ENCODE results near the gene CABP1.

- TF ChIP-seq POLR2AphosphoS5 (IDR thresholded peaks at IDR 0.05; ENCODE audit: low read depth, low read length) (no peak), POLR2A (IDR thresholded peaks at IDR 0.05; ENCODE audit: low read depth, low read length) (no peak), TAF1 (IDR thresholded peaks at IDR 0.05; ENCODE audit: borderline replicate concordance, low read depth, low read length) (no peak)
Measured at GRCh38 chr12:120690083-120690450, 49.6 kb downstream of the CABP1 start.
